Kidney (tissue), 14 donors: Measurements from ENCODE around the gene CELF4. TPM values are rescaled to one million over a fixed set of nuclear protein-coding genes. Genes with fewer than 3 reads are reported as not detected.

Source experiments
- DNase-seq, 5 donors: peaks; one replicate each; pipeline ENCODE4 v3.0.0-alpha.2; 2013 to 2020
- FAIRE-seq: peaks from 2 replicates; lab custom pipeline; 2012; peaks lifted over from hg19 to GRCh38; lab: Jason Lieb, UNC
- H3K27ac ChIP-seq, 2 donors: one replicate each; pipeline ENCODE4 v1.7.0; 2013; ENCODE audit warnings: low read depth in 2 of 2, low read length in 2 of 2, inconsistent platforms in 1 of 2
- H3K27me3 ChIP-seq: one replicate; pipeline ENCODE4 v1.7.1; 2013; ENCODE audit warnings: low read length, inconsistent platforms; ENCODE audit not compliant: control insufficient read depth, insufficient read depth
- H3K36me3 ChIP-seq, 3 donors: one replicate each; pipeline versions ENCODE4 v1.7.0 to v1.7.1; 2013; ENCODE audit warnings: low read length in 3 of 3, control low read depth in 1 of 3, inconsistent platforms in 1 of 3; ENCODE audit not compliant: insufficient read depth in 3 of 3, control insufficient read depth in 2 of 3
- H3K4me1 ChIP-seq, 3 donors: one replicate each; pipeline versions ENCODE4 v1.7.0 to v1.7.1; 2013; ENCODE audit warnings: low read length in 3 of 3, inconsistent platforms in 1 of 3, low read depth in 1 of 3; ENCODE audit not compliant: control insufficient read depth in 2 of 3, insufficient read depth in 2 of 3
- H3K4me3 ChIP-seq, 3 donors: one replicate each; pipeline versions ENCODE4 v1.7.0 to v1.8.1; 2013; ENCODE audit warnings: low read length in 3 of 3, control low read depth in 1 of 3, inconsistent platforms in 1 of 3
- H3K9ac ChIP-seq, 3 donors: one replicate each; pipeline versions ENCODE4 v1.7.0 to v1.7.1; 2013; ENCODE audit warnings: low read length in 3 of 3, control low read depth in 1 of 3, inconsistent platforms in 1 of 3
- H3K9me3 ChIP-seq, 3 donors: one replicate each; pipeline versions ENCODE4 v1.7.0 to v1.7.1; 2013; ENCODE audit warnings: low read length in 3 of 3, control low read depth in 1 of 3, inconsistent platforms in 1 of 3; ENCODE audit not compliant: control insufficient read depth in 2 of 3, insufficient read depth in 1 of 3
- intact Hi-C: fragments of 100-400 bp; cut with DNase I; formaldehyde crosslinking; loops from one replicate; pipeline ENCODE4 v1.11.1; 2022
- polyA plus RNA-seq: library from polyadenylated mRNA; stranded (reverse); fragments of 350-450 nt; fragmentation: Illumina TruSeq; extraction: RNeasy Lipid Tissue Mini Kit (QIAGEN cat#74804); gene quantifications from one replicate; pipeline ENCODE4 v1.2.3, GENCODE V29; 2014; ENCODE audit warnings: low read depth, low replicate concordance; ENCODE audit not compliant: insufficient read depth
- total RNA-seq: library from RNA; stranded (reverse); fragmentation: NEBNext Ultra II Directional; extraction: Animal tissue kit (Norgen Biotek cat#: 25700); gene quantifications from one replicate; pipeline ENCODE4 v1.2.1, GENCODE V29; 2021
- TF ChIP-seq, protein P1 (sequence below): IDR thresholded peaks from 3 replicates; pipeline ENCODE4 v1.5.1; 2012; ENCODE audit warnings: mild to moderate bottlenecking, moderate library complexity, borderline replicate concordance; ENCODE audit not compliant: insufficient read depth; ENCODE audit errors: extremely low read depth
- donor health status: control.
- donor health status: control.
- donor health status: control.
- donor health status: control.
- donor health status: control.
- donor health status: DM: yes; HTN: yes; CAD: no.
- donor health status: Normal renal cell carcinoma (clear cell type).

The CELF4 gene
- total and polyA plus RNA-seq, 2 donors from 2014 or later, result 0.85 to 1.5 TPM

DNA sequence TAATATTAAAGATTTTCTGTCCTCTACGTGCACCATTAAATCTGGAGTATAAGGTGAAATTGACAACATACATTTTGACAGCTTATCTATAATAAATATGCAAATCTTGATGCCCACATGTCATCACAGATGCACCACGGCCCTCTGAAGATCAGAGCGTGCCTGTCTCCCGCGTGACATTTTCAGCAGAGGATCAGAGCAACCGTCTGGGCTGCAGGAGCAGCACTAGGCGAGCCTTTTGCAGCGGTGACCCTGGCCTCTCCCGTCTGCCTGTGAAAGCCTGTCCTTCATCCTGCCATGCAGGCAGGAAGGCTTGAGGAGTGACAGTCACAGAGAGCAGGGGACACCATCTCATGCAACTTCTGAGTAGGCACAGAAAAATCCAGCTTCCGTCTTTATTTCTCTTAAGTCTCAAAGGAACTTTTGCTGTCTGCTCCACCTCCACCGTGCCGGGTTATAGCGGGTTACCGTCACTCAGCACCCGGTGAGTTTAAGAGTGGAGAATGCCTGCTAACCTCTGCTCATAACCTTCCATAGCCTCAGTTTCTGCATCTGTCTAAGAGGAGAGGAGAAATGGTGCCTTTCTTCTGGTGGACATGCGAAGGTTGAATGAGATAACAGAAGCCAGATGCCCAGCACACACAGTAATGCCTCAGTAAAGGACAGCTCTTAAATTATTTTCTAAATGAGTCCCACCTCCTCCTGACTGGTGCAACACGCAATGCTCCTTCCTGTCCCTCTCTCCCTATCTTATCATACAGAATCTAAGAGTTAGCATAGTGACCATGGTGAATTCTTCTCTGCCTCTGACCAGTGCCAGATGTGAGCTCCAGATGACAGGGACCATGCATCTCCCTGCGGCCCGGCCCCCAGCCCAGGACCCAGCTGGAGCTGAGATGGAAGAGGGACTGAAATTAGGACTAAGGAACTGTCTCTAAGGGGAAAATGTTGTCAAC, 43.8 kb downstream of the CELF4 start:
- TF ChIP-seq, protein P1, sequence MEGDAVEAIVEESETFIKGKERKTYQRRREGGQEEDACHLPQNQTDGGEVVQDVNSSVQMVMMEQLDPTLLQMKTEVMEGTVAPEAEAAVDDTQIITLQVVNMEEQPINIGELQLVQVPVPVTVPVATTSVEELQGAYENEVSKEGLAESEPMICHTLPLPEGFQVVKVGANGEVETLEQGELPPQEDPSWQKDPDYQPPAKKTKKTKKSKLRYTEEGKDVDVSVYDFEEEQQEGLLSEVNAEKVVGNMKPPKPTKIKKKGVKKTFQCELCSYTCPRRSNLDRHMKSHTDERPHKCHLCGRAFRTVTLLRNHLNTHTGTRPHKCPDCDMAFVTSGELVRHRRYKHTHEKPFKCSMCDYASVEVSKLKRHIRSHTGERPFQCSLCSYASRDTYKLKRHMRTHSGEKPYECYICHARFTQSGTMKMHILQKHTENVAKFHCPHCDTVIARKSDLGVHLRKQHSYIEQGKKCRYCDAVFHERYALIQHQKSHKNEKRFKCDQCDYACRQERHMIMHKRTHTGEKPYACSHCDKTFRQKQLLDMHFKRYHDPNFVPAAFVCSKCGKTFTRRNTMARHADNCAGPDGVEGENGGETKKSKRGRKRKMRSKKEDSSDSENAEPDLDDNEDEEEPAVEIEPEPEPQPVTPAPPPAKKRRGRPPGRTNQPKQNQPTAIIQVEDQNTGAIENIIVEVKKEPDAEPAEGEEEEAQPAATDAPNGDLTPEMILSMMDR, result no peak
- no peak overlapping the region for H3K27ac ChIP-seq
- H3K4me3 ChIP-seq, result no peak overlapping the region
- FAIRE-seq, result no peak
- no peak overlapping the region for H3K9ac ChIP-seq
- no peaks in the 10 kb centered on the region for H3K9me3 ChIP-seq
- DNase-seq, result no peak
- peaks cover 2% of the 10 kb centered on the region for H3K27me3 ChIP-seq
- H3K36me3 ChIP-seq, result no peaks in the 10 kb centered on the region
- intact Hi-C loops, result no loop called here
- H3K4me1 ChIP-seq, result no peaks in the 10 kb centered on the region

DNA sequence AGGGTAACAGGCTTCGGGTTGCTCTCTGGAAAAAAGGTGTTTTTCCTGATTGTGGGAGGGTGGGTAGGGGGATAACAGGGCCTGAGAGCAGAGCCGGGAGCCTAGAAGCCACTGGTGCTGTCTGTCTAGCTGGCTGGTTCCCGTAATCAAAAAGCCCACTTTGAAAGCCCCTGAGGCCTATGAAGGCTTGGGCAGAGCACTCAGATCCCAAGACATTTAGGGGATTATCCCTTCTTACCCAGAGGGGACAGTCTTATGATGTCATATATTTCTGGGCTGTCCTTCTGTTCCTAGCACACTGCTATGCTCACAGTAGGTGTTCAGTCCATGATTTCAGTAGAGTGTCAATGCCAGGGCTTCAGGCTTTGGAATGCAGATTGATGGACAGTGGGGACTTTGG, 45.1 kb downstream of the CELF4 start:
- Histone ChIP-seq H3K36me3 (no peaks in the 10 kb centered on the region), H3K27me3 (peaks cover 2% of the 10 kb centered on the region), H3K4me1 (no peaks in the 10 kb centered on the region), H3K9me3 (no peaks in the 10 kb centered on the region), H3K27ac (no peak overlapping the region), H3K9ac (no peak overlapping the region), H3K4me3 (no peak overlapping the region)
- DNase-seq, result no peak
- intact Hi-C loops, result no loop called here
- TF ChIP-seq, protein P1, result no peak
- no peak for FAIRE-seq

DNA sequence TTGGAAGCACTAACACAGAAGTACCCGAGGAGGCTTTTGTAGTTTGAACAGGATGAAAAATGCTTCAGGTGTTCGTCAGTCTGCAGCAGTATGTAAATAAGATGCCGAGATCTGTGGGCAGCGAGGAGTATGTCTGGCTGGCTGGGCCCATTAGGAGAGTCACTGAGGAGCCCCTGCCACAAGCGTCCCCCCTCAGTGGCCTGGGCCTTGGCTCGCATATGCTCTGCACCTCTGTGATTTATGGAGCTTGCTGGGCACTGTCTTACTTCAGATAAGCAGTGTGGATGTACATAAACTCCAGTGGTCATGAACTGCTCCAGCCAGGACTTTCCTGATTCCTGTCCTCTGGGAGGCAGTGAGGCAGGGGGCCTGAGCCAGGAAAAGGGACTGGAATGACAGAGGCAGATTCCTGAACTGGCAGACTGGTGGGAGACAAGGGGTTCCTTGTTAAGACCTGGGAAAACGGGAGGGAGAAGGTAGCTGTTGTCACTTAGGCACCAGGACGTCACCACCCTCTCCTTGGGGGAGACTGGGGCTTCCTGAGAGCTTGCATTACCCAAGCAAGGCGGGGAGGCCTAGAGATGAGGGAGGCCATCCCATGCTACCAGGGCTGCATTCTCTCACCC, 46.0 kb downstream of the CELF4 start:
- H3K9ac ChIP-seq, result no peak overlapping the region
- TF ChIP-seq, protein P1, result no peak

More for the DNA sequence above, 46.0 kb downstream of the CELF4 start:
- Histone ChIP-seq H3K27me3 (peaks cover 2% of the 10 kb centered on the region), H3K9me3 (no peaks in the 10 kb centered on the region), H3K36me3 (no peaks in the 10 kb centered on the region), H3K4me3 (no peak overlapping the region), H3K27ac (no peak overlapping the region), H3K4me1 (no peaks in the 10 kb centered on the region)
- no peak for FAIRE-seq
- DNase-seq, result peak in 1 of 5 donors; percentile 43
- intact Hi-C loops, result no loop called here
